ENCODE results near the gene TUT1.
A peak's percentile ranks its signal among the peaks of the same experiment; 100 is the strongest.

DNA sequence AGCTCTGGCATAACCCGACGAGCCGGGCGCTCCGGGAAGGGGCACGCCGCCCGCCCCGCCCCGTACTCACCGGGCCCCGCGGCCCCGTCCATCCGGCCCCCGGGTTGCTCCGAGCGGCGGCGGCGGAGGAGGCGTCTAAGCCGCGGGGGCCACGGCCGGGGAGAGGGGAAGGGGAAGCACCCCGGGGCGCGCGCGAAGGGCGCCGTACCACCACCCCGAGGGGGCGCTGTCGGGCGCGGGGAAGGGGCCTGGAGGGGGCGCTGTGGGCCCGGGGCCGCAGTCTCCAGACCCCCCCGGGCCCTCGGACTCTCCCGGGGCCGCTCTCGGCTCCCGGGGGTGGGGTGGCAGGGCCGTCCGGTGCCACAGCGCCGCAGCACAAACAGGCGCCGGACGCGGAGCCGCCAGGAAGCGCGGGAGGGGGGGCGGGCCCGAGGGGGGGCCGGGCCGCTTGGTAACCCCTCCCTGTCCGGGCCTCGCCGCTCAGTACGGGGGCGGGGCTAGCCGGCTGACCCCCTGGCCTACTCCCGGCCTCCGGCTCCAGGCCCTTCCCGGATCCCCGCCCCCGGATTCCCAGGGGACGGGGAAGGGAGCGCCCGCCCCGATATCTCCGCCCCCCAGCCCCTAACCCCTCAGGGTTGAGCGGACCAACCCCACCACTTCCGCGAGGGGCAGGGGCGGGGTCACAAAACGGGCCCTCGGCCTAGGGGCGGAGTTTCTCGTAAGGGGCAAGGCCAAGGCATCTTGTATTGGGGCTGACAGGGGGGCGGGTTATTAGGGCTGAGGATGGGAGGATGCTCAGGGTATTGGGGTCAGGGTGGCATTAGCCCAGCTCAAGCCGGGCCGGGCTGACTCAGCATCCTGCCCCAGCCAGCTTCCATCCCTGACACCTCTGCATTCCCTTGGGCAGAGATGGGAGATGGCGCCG lies 21.3 kb upstream of the TUT1 start, which contains the start of the genes EML3 and ROM1:
- TF ChIP-seq, protein P1, sequence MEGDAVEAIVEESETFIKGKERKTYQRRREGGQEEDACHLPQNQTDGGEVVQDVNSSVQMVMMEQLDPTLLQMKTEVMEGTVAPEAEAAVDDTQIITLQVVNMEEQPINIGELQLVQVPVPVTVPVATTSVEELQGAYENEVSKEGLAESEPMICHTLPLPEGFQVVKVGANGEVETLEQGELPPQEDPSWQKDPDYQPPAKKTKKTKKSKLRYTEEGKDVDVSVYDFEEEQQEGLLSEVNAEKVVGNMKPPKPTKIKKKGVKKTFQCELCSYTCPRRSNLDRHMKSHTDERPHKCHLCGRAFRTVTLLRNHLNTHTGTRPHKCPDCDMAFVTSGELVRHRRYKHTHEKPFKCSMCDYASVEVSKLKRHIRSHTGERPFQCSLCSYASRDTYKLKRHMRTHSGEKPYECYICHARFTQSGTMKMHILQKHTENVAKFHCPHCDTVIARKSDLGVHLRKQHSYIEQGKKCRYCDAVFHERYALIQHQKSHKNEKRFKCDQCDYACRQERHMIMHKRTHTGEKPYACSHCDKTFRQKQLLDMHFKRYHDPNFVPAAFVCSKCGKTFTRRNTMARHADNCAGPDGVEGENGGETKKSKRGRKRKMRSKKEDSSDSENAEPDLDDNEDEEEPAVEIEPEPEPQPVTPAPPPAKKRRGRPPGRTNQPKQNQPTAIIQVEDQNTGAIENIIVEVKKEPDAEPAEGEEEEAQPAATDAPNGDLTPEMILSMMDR (IDR thresholded peaks at IDR 0.05): peak; percentile 39 to 99 (median 56)
- no peak for TF ChIP-seq POLR2A (IDR thresholded peaks at IDR 0.05)
